Psoas muscle (tissue), 8 donors: ENCODE data around the gene ASB2. TPM values are rescaled to one million over a fixed set of nuclear protein-coding genes. Genes with fewer than 3 reads are reported as not detected.

ENCODE experiments used
- ATAC-seq, 4 donors: fragments of 200-7000 bp; cut with Tn5 transposase; one replicate each; pipeline ENCODE4 v1.9.1; 2020; ENCODE audit warnings: moderate library complexity in 3 of 4, mild to moderate bottlenecking in 2 of 4
- DNase-seq, 2 donors: peaks; one replicate each; pipeline ENCODE4 v3.0.0-alpha.2; 2020
- H3K27ac ChIP-seq: fragments of 200-600 bp; one replicate; pipeline ENCODE4 v1.8.0; 2022
- H3K27me3 ChIP-seq, 3 donors: fragments of 200-600 bp in 1 of 3; one replicate each; pipeline versions ENCODE4 v1.6.1 to v1.8.0; 2013 to 2022; ENCODE audit warnings: low read length in 2 of 3, mild to moderate bottlenecking in 2 of 3, moderate library complexity in 1 of 3; ENCODE audit not compliant: insufficient read depth in 3 of 3
- H3K36me3 ChIP-seq, 2 donors: fragments of 200-600 bp in 1 of 2; one replicate each; pipeline versions ENCODE4 v1.6.1 to v1.8.0; 2013 to 2022; ENCODE audit warnings: low read depth in 1 of 2, mild to moderate bottlenecking in 1 of 2, moderate library complexity in 1 of 2; ENCODE audit not compliant: insufficient read depth in 1 of 2
- H3K4me1 ChIP-seq: fragments of 200-600 bp; one replicate; pipeline ENCODE4 v1.8.0; 2022
- H3K4me3 ChIP-seq: fragments of 200-600 bp; one replicate; pipeline ENCODE4 v1.8.0; 2022; ENCODE audit warnings: mild to moderate bottlenecking
- H3K9me3 ChIP-seq: fragments of 200-600 bp; one replicate; pipeline ENCODE4 v1.8.0; 2022
- WGBS, 3 donors: extraction: QIAGEN DNeasy Blood & Tissue Kit; methylation state at CpG; one replicate each; pipeline versions ENCODE4 v1.1.6 to v1.1.7; 2013; 5-methylcytosine and 5-hydroxymethylcytosine counted together
- intact Hi-C, 2 donors: fragments of 100-400 bp; cut with DNase I; formaldehyde crosslinking; loops; one replicate each; pipeline versions ENCODE4 v1.11.0 to v1.14.2; 2022
- polyA plus RNA-seq, 3 donors: library from polyadenylated mRNA; stranded (reverse); fragments of 200-250 nt; gene quantifications; one replicate each; pipeline ENCODE4 v1.2.3, GENCODE V29; 2013
- total RNA-seq, 4 donors: library from RNA; stranded (reverse); fragmentation: NEBNext Ultra II Directional in 2 of 4; extraction: Animal tissue kit (Norgen Biotek cat#: 25700) in 2 of 4; gene quantifications; one replicate each; pipeline versions ENCODE4 v1.2.1 to v1.2.4, GENCODE V29; 2021 to 2023
- TF ChIP-seq, protein P1 (sequence below): fragments of 200-600 bp; IDR thresholded peaks from one replicate; pipeline ENCODE4 v1.8.0; 2022; ENCODE audit warnings: antibody characterized with exemption
- donor health status: healthy with polysubstance abuse.
- donor health status: DM: no; HTN: no; CAD: no; lungs with moderate emphysema.
- donor health status: Bipolar disorder and iron deficiency.
- donor health status: healthy.
- donor health status: DM: yes; HTN: yes; CAD: no.
- donor health status: DM: no; HTN: no; CAD: no.
- donor health status: DM: no; HTN: no; CAD: no.
- donor health status: DM: yes; HTN: yes; CAD: no.

The ASB2 gene
- total and polyA plus RNA-seq, 7 donors, result 41.2 to 460 (median 230) TPM

GRCh38 chr14:93935213-93935612 lies 41.2 kb downstream of the ASB2 start:
- DNase-seq, result no peak
- H3K9me3 ChIP-seq, result no peaks in the 10 kb centered on the region
- TF ChIP-seq, protein P1, sequence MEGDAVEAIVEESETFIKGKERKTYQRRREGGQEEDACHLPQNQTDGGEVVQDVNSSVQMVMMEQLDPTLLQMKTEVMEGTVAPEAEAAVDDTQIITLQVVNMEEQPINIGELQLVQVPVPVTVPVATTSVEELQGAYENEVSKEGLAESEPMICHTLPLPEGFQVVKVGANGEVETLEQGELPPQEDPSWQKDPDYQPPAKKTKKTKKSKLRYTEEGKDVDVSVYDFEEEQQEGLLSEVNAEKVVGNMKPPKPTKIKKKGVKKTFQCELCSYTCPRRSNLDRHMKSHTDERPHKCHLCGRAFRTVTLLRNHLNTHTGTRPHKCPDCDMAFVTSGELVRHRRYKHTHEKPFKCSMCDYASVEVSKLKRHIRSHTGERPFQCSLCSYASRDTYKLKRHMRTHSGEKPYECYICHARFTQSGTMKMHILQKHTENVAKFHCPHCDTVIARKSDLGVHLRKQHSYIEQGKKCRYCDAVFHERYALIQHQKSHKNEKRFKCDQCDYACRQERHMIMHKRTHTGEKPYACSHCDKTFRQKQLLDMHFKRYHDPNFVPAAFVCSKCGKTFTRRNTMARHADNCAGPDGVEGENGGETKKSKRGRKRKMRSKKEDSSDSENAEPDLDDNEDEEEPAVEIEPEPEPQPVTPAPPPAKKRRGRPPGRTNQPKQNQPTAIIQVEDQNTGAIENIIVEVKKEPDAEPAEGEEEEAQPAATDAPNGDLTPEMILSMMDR, result no peak
- peaks cover 3 to 96% of the 10 kb centered on the region in 2 donors for H3K36me3 ChIP-seq
- intact Hi-C loops, result loop anchor here (5.0 to 10.0 kb wide), 2 partner anchors 202 to 210 kb away; no protein-coding TSS in a partner anchor
- no peaks in the 10 kb centered on the region for H3K27me3 ChIP-seq
- H3K4me1 ChIP-seq, result peaks cover 41% of the 10 kb centered on the region
- no peak for ATAC-seq
- no peak overlapping the region for H3K4me3 ChIP-seq
- H3K27ac ChIP-seq, result peak overlapping the region; percentile 98
- WGBS, 3 donors, result 70 to 84% (median 73%) methylated on average over 8 of the region's 8 CpGs

GRCh38 chr14:93932642-93933041 lies 43.7 kb downstream of the ASB2 start:
- no peaks in the 10 kb centered on the region for H3K27me3 ChIP-seq
- peaks cover 2 to 79% of the 10 kb centered on the region in 2 donors for H3K36me3 ChIP-seq
- H3K4me3 ChIP-seq, result no peak overlapping the region
- intact Hi-C loops, result loop anchor here in 1 of 2 donors (10.0 kb wide), 1 partner anchor 212 kb away; no protein-coding TSS in a partner anchor
- 65 to 81% (median 72%) methylated on average over 4 of the region's 4 CpGs for WGBS, 3 donors
- DNase-seq (no peak), ATAC-seq (no peak)
- H3K9me3 ChIP-seq, result no peaks in the 10 kb centered on the region
- TF ChIP-seq, protein P1, result no peak
- peaks cover 20% of the 10 kb centered on the region for H3K4me1 ChIP-seq
- H3K27ac ChIP-seq, result no peak overlapping the region

DNA sequence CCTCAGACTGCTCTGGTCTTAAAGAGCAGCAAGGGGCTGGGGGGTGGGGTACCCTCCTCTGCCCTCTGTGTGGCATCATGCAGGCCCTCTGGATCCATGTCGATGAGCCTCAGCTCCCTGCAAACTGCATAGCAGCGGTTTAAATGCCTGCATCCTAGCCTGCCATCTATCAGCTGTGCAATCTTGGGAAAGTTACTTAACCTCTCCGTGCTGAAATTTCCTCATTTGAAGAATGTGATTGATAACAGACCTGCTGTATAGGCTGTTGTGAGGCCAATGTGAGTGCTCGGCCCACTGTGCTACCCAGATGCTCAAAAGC lies 45.4 kb downstream of the ASB2 start:
- DNase-seq (no peak), ATAC-seq (no peak)
- Histone ChIP-seq H3K27me3 (no peaks in the 10 kb centered on the region), H3K4me3 (no peak overlapping the region), H3K4me1 (peaks cover 5% of the 10 kb centered on the region), H3K36me3 (peaks cover 0 to 62% of the 10 kb centered on the region in 2 donors), H3K27ac (no peak overlapping the region), H3K9me3 (no peaks in the 10 kb centered on the region)
- intact Hi-C loops, result loop anchor here in 1 of 2 donors (10.0 kb wide), 1 partner anchor 214 kb away; no protein-coding TSS in a partner anchor
- WGBS, 3 donors, result 71 to 87% (median 80%) methylated on average over 4 of the region's 4 CpGs
- TF ChIP-seq, protein P1, result no peak

- ATAC-seq (no peak), DNase-seq (no peak)
- H3K4me1 ChIP-seq, result peaks cover 5% of the 10 kb centered on the region
- H3K9me3 ChIP-seq, result no peaks in the 10 kb centered on the region
- intact Hi-C loops, result loop anchor here in 1 of 2 donors (10.0 kb wide), 1 partner anchor 214 kb away; no protein-coding TSS in a partner anchor
- TF ChIP-seq, protein P1, result no peak
- no peak overlapping the region for H3K27ac ChIP-seq
- H3K36me3 ChIP-seq, result peaks cover 0 to 57% of the 10 kb centered on the region in 2 donors
- no peaks in the 10 kb centered on the region for H3K27me3 ChIP-seq
- H3K4me3 ChIP-seq, result no peak overlapping the region
- 69 to 85% (median 70%) methylated on average over 8 of the region's 8 CpGs for WGBS, 3 donors
Observed at GRCh38 chr14:93930296-93930988, 45.9 kb downstream of the ASB2 start.
